Measurements from ENCODE around the gene CLDN16.
A peak's percentile ranks its signal among the peaks of the same experiment; 100 is the strongest.

The CLDN16 gene

DNA sequence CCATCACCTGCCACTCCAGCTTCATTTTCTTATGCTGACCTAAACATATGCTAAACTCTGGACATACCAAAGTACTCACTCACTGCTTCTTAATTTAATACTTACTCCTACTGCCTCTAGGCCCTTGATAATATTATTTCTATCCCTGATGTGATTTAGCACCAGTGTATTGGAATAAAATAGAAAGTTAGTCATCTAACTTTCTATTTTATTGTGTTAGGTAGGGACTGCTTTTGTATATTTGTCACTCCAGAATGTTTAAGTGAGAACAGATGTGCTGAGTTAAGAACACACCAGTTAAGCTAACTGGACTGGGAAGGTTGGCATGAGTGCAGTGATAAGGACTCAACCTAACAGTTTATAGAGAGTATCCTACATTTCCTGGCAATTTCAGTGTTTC is 6.5 kb upstream of the CLDN16 start:
- Histone ChIP-seq H3K4me1 (ENCODE audit: control insufficient read depth, low read depth, low read length) (no peaks in the 10 kb centered on the region), H2AK5ac (ENCODE audit: low read length) (no peak overlapping the region), H3K27ac (ENCODE audit: low read depth, low read length) (no peak overlapping the region), H4K5ac (ENCODE audit: low read length) (no peak overlapping the region), H3K4me2 (ENCODE audit: low read length) (no peak overlapping the region), H4K8ac (ENCODE audit: low read depth, low read length) (no peak overlapping the region), H2BK15ac (replicated peaks; ENCODE audit: low read depth) (no peak overlapping the region), H3K9ac (ENCODE audit: low read length) (no peak overlapping the region), H3K36me3 (ENCODE audit: control insufficient read depth, insufficient read depth, low read length) (no peaks in the 10 kb centered on the region), H2BK5ac (ENCODE audit: low read length) (no peak overlapping the region), H2BK120ac (ENCODE audit: low read depth, low read length) (no peak overlapping the region), H3K18ac (ENCODE audit: low read length) (no peak overlapping the region), H3K56ac (ENCODE audit: low read length) (no peak overlapping the region), H3K23ac (ENCODE audit: low read length) (no peak overlapping the region), H3K79me1 (ENCODE audit: low read length) (no peaks in the 10 kb centered on the region), H3K4me3 (ENCODE audit: low read length) (no peak overlapping the region), H3K27me3 (ENCODE audit: insufficient read depth, low read length, poor library complexity) (no peaks in the 10 kb centered on the region), H3K79me2 (ENCODE audit: control insufficient read depth, insufficient read depth, low read length) (no peaks in the 10 kb centered on the region), H3K4ac (ENCODE audit: low read depth, low read length) (no peak overlapping the region)
- no peak for DNase-seq

DNA sequence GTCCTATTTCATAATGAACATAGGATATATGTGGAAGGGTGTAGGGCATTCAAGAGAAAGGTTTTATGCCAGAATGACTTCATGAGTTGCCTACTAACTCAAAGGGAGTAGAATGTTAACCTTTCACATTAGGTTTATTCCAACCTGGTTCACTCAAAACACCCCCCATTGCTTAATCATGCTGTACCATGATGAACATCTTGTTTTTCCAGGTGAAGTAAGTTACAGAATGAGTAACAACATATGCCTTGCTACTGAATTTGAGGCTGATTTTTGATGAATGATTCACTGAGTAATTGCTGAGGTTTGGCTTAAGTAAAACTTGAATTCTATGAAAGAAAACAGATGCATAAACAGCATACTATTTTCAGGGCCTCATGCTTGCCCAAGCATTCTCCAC is 5.9 kb upstream of the CLDN16 start:
- Histone ChIP-seq H3K27ac (ENCODE audit: low read depth, low read length) (no peak overlapping the region), H3K4me2 (ENCODE audit: low read length) (no peak overlapping the region), H2AK5ac (ENCODE audit: low read length) (no peak overlapping the region), H2BK120ac (ENCODE audit: low read depth, low read length) (no peak overlapping the region), H3K4me1 (ENCODE audit: control insufficient read depth, low read depth, low read length) (no peaks in the 10 kb centered on the region), H3K36me3 (ENCODE audit: control insufficient read depth, insufficient read depth, low read length) (no peaks in the 10 kb centered on the region), H3K18ac (ENCODE audit: low read length) (no peak overlapping the region), H3K4me3 (ENCODE audit: low read length) (no peak overlapping the region), H3K79me2 (ENCODE audit: control insufficient read depth, insufficient read depth, low read length) (no peaks in the 10 kb centered on the region), H3K23ac (ENCODE audit: low read length) (no peak overlapping the region), H3K27me3 (ENCODE audit: insufficient read depth, low read length, poor library complexity) (no peaks in the 10 kb centered on the region), H2BK5ac (ENCODE audit: low read length) (no peak overlapping the region), H4K8ac (ENCODE audit: low read depth, low read length) (no peak overlapping the region), H3K9ac (ENCODE audit: low read length) (no peak overlapping the region), H4K5ac (ENCODE audit: low read length) (no peak overlapping the region), H3K79me1 (ENCODE audit: low read length) (no peaks in the 10 kb centered on the region), H3K56ac (ENCODE audit: low read length) (no peak overlapping the region), H3K4ac (ENCODE audit: low read depth, low read length) (no peak overlapping the region), H2BK15ac (replicated peaks; ENCODE audit: low read depth) (no peak overlapping the region)
- no peak for DNase-seq

DNA sequence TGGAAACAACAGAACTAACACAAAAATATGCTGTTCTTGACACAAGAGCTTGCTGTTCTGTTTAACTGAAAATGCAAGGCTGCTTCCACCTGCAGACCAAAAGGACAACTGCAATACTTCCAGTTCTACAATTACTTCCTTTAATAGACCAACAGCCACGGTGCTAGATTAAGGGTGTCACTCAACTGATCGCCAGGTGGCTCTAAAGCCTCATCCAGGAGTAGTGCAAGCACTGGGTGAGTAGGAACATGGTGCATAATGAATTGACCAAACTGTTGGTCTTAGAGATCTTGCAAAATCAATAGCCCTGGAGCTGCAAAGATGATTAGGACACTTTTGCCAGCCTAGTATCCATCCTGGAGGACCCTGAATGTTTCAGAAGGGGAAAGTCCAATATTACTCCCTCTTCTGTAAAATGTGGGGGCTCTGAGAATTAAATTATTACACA is 3.6 kb upstream of the CLDN16 start:
- no peak overlapping the region for H3K4me3 ChIP-seq (ENCODE audit: low read length)
- no peaks in the 10 kb centered on the region for H3K36me3 ChIP-seq (ENCODE audit: control insufficient read depth, insufficient read depth, low read length)
- H3K4me1 ChIP-seq (ENCODE audit: control insufficient read depth, low read depth, low read length) = no peaks in the 10 kb centered on the region
- DNase-seq = peak; percentile 80
- no peaks in the 10 kb centered on the region for H3K79me1 ChIP-seq (ENCODE audit: low read length)
- H3K23ac ChIP-seq (ENCODE audit: low read length) = no peak overlapping the region
- no CpG with 5 or more reads among the region's 2 CpGs for WGBS (ENCODE audit: extremely low coverage, insufficient coverage, low lambda C conversion rate)
- H2BK15ac ChIP-seq (replicated peaks; ENCODE audit: low read depth) = no peak overlapping the region
- H2BK120ac ChIP-seq (ENCODE audit: low read depth, low read length) = no peak overlapping the region
- no peaks in the 10 kb centered on the region for H3K27me3 ChIP-seq (ENCODE audit: insufficient read depth, low read length, poor library complexity)
- H3K79me2 ChIP-seq (ENCODE audit: control insufficient read depth, insufficient read depth, low read length) = no peaks in the 10 kb centered on the region
- no peak overlapping the region for H3K4ac ChIP-seq (ENCODE audit: low read depth, low read length)
- no peak overlapping the region for H3K27ac ChIP-seq (ENCODE audit: low read depth, low read length)
- no peak overlapping the region for H4K8ac ChIP-seq (ENCODE audit: low read depth, low read length)
- H3K56ac ChIP-seq (ENCODE audit: low read length) = no peak overlapping the region
- no peak overlapping the region for H2AK5ac ChIP-seq (ENCODE audit: low read length)
- no peak overlapping the region for H4K5ac ChIP-seq (ENCODE audit: low read length)
- H2BK5ac ChIP-seq (ENCODE audit: low read length) = no peak overlapping the region
- H3K9ac ChIP-seq (ENCODE audit: low read length) = no peak overlapping the region
- H3K4me2 ChIP-seq (ENCODE audit: low read length) = no peak overlapping the region
- H3K18ac ChIP-seq (ENCODE audit: low read length) = no peak overlapping the region

DNA sequence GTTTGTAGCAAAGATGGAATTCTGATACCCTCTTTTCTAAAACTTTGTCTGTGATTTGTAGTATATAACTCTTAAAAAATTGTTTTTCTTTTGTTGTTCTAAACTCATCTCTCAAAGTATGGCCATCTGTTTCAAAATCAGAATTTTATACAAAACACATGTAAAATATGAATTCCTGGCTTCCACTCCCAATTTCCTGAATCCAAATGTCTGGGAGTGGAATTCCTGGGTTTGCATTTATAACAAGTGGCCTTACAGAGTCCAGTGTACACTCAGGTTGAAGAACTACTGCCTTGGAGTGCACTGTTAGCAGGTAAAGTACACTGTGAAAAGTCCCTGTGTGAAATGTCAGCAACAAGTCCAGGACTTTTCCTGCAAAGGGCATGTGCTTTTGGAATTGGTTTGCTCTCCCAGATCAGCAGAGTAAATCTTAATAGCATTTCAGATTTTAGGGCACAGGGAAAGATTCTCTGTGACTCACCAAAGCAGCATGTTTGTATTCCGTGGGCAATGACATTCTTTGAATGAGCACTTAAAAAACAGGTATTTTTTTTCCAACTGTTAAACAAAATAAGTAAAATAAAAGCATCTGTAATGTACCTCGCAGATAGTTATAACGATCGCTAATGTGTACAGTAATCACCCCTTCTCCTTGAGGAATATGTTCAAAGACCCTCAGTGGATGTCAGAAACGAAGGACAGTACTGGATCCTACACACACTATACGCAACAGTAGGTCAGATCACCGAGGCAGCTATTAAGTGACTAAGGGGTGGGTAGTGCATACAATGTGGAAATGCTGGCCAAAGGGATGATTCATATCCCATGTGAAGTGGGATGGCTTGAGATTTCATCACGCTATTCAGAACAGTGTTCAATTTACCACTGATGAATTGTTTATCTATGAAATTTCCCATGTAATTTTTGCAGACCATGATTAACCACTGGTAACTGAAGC is 2.0 kb upstream of the CLDN16 start:
- no peak overlapping the region for H3K18ac ChIP-seq (ENCODE audit: low read length)
- no peak overlapping the region for H3K56ac ChIP-seq (ENCODE audit: low read length)
- no peak overlapping the region for H3K4me3 ChIP-seq (ENCODE audit: low read length)
- H4K8ac ChIP-seq (ENCODE audit: low read depth, low read length) = no peak overlapping the region
- DNase-seq = no peak
- WGBS (ENCODE audit: extremely low coverage, insufficient coverage, low lambda C conversion rate) = no CpG with 5 or more reads among the region's 8 CpGs
- H3K27me3 ChIP-seq (ENCODE audit: insufficient read depth, low read length, poor library complexity) = no peaks in the 10 kb centered on the region
- H3K23ac ChIP-seq (ENCODE audit: low read length) = no peak overlapping the region
- H3K27ac ChIP-seq (ENCODE audit: low read depth, low read length) = no peak overlapping the region
- no peak overlapping the region for H4K5ac ChIP-seq (ENCODE audit: low read length)
- no peak overlapping the region for H2BK15ac ChIP-seq (replicated peaks; ENCODE audit: low read depth)
- no peak overlapping the region for H3K4ac ChIP-seq (ENCODE audit: low read depth, low read length)
- H2BK120ac ChIP-seq (ENCODE audit: low read depth, low read length) = no peak overlapping the region
- no peak overlapping the region for H3K9ac ChIP-seq (ENCODE audit: low read length)
- no peak overlapping the region for H2AK5ac ChIP-seq (ENCODE audit: low read length)
- H2BK5ac ChIP-seq (ENCODE audit: low read length) = no peak overlapping the region
- no peaks in the 10 kb centered on the region for H3K36me3 ChIP-seq (ENCODE audit: control insufficient read depth, insufficient read depth, low read length)
- no peaks in the 10 kb centered on the region for H3K4me1 ChIP-seq (ENCODE audit: control insufficient read depth, low read depth, low read length)
- H3K79me2 ChIP-seq (ENCODE audit: control insufficient read depth, insufficient read depth, low read length) = no peaks in the 10 kb centered on the region
- no peak overlapping the region for H3K4me2 ChIP-seq (ENCODE audit: low read length)
- H3K79me1 ChIP-seq (ENCODE audit: low read length) = no peaks in the 10 kb centered on the region

DNA sequence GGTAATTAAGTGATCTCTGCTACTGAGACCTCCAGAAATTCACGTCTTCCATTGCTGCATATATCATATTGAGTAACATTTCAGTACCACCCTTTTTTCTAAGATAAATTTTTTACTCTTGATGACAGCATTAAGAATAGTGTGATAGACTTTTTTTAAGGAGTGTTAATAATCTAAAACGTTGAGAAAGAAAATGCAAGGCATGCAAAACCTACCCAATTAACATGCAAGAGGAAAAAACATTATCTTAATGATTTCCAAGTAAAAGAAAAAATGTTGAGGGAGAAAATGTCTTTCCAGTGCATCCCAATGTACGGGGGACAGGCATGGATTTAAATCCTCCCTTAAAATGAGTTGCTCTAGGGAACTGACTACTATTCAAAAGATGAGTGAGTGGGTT is 740 bp downstream of the CLDN16 start:
- H2BK15ac ChIP-seq (replicated peaks; ENCODE audit: low read depth) = no peak overlapping the region
- H3K27me3 ChIP-seq (ENCODE audit: insufficient read depth, low read length, poor library complexity) = no peaks in the 10 kb centered on the region
- no peak overlapping the region for H3K9ac ChIP-seq (ENCODE audit: low read length)
- no peak overlapping the region for H3K18ac ChIP-seq (ENCODE audit: low read length)
- no peak overlapping the region for H3K4me2 ChIP-seq (ENCODE audit: low read length)
- WGBS (ENCODE audit: extremely low coverage, insufficient coverage, low lambda C conversion rate) = no CpG with 5 or more reads among the region's 3 CpGs
- no peak overlapping the region for H3K27ac ChIP-seq (ENCODE audit: low read depth, low read length)
- no peak overlapping the region for H3K4me3 ChIP-seq (ENCODE audit: low read length)
- no peak overlapping the region for H3K56ac ChIP-seq (ENCODE audit: low read length)
- H2AK5ac ChIP-seq (ENCODE audit: low read length) = no peak overlapping the region
- no peak overlapping the region for H4K5ac ChIP-seq (ENCODE audit: low read length)
- no peaks in the 10 kb centered on the region for H3K4me1 ChIP-seq (ENCODE audit: control insufficient read depth, low read depth, low read length)
- H2BK5ac ChIP-seq (ENCODE audit: low read length) = no peak overlapping the region
- no peak for DNase-seq
- H3K36me3 ChIP-seq (ENCODE audit: control insufficient read depth, insufficient read depth, low read length) = no peaks in the 10 kb centered on the region
- no peaks in the 10 kb centered on the region for H3K79me2 ChIP-seq (ENCODE audit: control insufficient read depth, insufficient read depth, low read length)
- H3K79me1 ChIP-seq (ENCODE audit: low read length) = no peaks in the 10 kb centered on the region
- no peak overlapping the region for H3K23ac ChIP-seq (ENCODE audit: low read length)
- H4K8ac ChIP-seq (ENCODE audit: low read depth, low read length) = no peak overlapping the region
- H2BK120ac ChIP-seq (ENCODE audit: low read depth, low read length) = no peak overlapping the region
- no peak overlapping the region for H3K4ac ChIP-seq (ENCODE audit: low read depth, low read length)

DNA sequence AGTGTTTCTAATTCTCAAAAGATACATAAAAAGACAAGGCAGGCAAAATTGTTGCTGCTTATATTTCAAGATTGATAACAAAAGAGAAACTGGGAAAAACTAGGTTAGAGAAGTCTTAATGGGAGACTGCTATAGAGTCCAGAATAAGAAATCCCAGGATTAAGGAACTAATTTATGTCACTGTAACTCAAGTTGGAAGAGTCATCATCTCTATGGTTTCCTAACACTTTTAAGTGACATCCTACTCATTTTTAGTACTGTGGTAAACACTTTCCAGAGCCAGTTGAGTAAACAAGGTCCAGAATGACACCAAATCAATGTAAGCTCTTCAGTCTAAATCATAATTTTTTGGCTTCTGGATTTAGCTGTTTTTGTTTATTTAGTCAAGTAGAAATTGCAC is 8.0 kb downstream of the CLDN16 start:
- Histone ChIP-seq H3K18ac (ENCODE audit: low read length) (no peak overlapping the region), H3K79me1 (ENCODE audit: low read length) (no peaks in the 10 kb centered on the region), H3K4me2 (ENCODE audit: low read length) (no peak overlapping the region), H4K8ac (ENCODE audit: low read depth, low read length) (no peak overlapping the region), H2BK120ac (ENCODE audit: low read depth, low read length) (no peak overlapping the region), H3K79me2 (ENCODE audit: control insufficient read depth, insufficient read depth, low read length) (no peaks in the 10 kb centered on the region), H3K27me3 (ENCODE audit: insufficient read depth, low read length, poor library complexity) (no peaks in the 10 kb centered on the region), H3K27ac (ENCODE audit: low read depth, low read length) (no peak overlapping the region), H4K5ac (ENCODE audit: low read length) (no peak overlapping the region), H2BK5ac (ENCODE audit: low read length) (no peak overlapping the region), H3K56ac (ENCODE audit: low read length) (no peak overlapping the region), H3K9ac (ENCODE audit: low read length) (no peak overlapping the region), H3K4ac (ENCODE audit: low read depth, low read length) (no peak overlapping the region), H2AK5ac (ENCODE audit: low read length) (no peak overlapping the region), H3K4me3 (ENCODE audit: low read length) (no peak overlapping the region), H3K23ac (ENCODE audit: low read length) (no peak overlapping the region), H3K36me3 (ENCODE audit: control insufficient read depth, insufficient read depth, low read length) (no peaks in the 10 kb centered on the region), H3K4me1 (ENCODE audit: control insufficient read depth, low read depth, low read length) (no peaks in the 10 kb centered on the region), H2BK15ac (replicated peaks; ENCODE audit: low read depth) (no peak overlapping the region)
- no peak for DNase-seq
